NT2/D1 (cell line): ENCODE measurements around the gene NPDC1.

Experiments used
- SUZ12 ChIP-seq: IDR thresholded peaks from 2 replicates; pipeline ENCODE4 v1.6.1; 2011; ENCODE audit not compliant: insufficient read length, insufficient read depth; ENCODE audit errors: extremely low read depth
- YY1 ChIP-seq: IDR thresholded peaks from 2 replicates; pipeline ENCODE4 v1.6.1; 2011; ENCODE audit not compliant: insufficient read length, insufficient read depth
- ZNF274 ChIP-seq: IDR thresholded peaks from 2 replicates; pipeline ENCODE4 v1.6.1; 2011; ENCODE audit warnings: mild to moderate bottlenecking, low read depth, low read length

DNA sequence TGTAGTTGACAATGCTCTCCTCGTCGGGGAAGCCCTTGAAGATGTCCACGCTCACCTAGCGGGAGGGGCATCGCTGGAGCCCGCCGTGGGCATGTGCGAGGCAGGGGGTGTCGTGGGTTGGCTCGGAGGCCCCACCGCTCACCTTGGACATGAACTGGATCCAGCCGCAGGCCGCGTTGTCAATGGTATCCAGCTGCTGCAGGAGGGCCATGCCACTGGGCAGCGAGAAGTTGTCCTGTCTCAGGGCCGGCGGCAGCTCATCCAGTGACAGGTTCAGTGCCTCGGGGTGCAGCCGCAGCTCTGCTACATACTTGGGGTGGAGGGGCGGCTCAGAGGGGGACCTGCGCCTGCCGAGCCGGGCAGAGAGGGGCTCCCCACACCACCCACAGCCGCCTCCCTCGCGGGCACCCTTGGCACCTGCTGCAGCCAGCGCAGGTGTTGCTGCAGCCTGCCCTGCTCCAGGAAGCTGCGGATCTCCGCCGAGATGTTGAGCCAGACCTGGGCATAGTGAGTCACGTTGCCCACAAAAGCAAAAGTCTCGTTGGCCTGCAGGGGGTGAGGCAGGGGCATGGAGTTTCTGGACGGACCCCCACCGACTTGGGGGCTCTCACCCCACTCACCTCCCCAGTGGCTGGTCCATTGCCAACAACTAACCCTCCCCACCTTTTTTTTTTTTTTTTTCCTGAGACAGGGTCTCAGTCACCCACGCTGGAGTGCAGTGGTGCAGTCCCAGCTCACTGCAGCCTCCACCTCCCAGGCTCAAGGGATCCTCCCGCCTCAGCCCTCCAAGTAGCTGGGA, 27.0 kb downstream of the NPDC1 start:
- no peak for TF ChIP-seq ZNF274
- TF ChIP-seq YY1: no peak
- no peak for TF ChIP-seq SUZ12
